H1 (cell line): ENCODE results near the gene KDELR1. TPM values are rescaled to one million over a fixed set of nuclear protein-coding genes. Genes with fewer than 3 reads are reported as not detected.

ENCODE experiments used
- CTCF ChIA-PET: fragments of 300-600 bp; sonication (Branson Sonifier 250); formaldehyde crosslinking; loops from one replicate; lab custom pipeline; 2021; ENCODE audit not compliant: partially characterized antibody; lab: Charles Lee
- POLR2A ChIA-PET: fragments of 300-600 bp; sonication (Branson Sonifier 250); formaldehyde crosslinking; loops from one replicate; lab custom pipeline; 2021; ENCODE audit warnings: inconsistent platforms; ENCODE audit not compliant: partially characterized antibody; lab: Charles Lee
- DNase-seq, 2 experiments: peaks; one replicate each; pipeline versions ENCODE4 v3.0.0 to v3.0.0-alpha.2; 2010 to 2022; ENCODE audit warnings: low spot score in 2 of 2, low read depth in 1 of 2, mixed read lengths in 1 of 2
- FAIRE-seq: peaks from 2 replicates; lab custom pipeline; 2011; peaks lifted over from hg19 to GRCh38; lab: Jason Lieb, UNC
- H2AFZ ChIP-seq: 2 replicates; pipeline ENCODE4 v1.8.1; 2012; ENCODE audit warnings: low read length, inconsistent platforms
- H2AK5ac ChIP-seq: 2 replicates; pipeline ENCODE4 v1.6.1; 2013; ENCODE audit warnings: low read depth, low read length
- H2BK120ac ChIP-seq: replicated peaks from 2 replicates; pipeline ENCODE3; 2013; ENCODE audit warnings: low read depth, low read length, inconsistent platforms
- H2BK12ac ChIP-seq: 2 replicates; pipeline ENCODE4 v1.6.1; 2013; ENCODE audit warnings: low read depth, low read length
- H2BK15ac ChIP-seq: 2 replicates; pipeline ENCODE4 v1.6.1; 2013; ENCODE audit warnings: low read length
- H2BK20ac ChIP-seq: 2 replicates; pipeline ENCODE4 v1.6.1; 2013; ENCODE audit warnings: low read length
- H2BK5ac ChIP-seq: 2 replicates; pipeline ENCODE4 v1.6.1; 2013; ENCODE audit warnings: low read depth, low read length
- H3K14ac ChIP-seq: 2 replicates; pipeline ENCODE4 v1.6.1; 2013; ENCODE audit warnings: inconsistent platforms; ENCODE audit not compliant: insufficient read length
- H3K18ac ChIP-seq: 2 replicates; pipeline ENCODE4 v1.6.1; 2013; ENCODE audit warnings: low read length; ENCODE audit errors: extremely low read depth
- H3K23ac ChIP-seq: 2 replicates; pipeline ENCODE4 v1.6.1; 2013; ENCODE audit warnings: inconsistent platforms; ENCODE audit not compliant: insufficient read length
- H3K23me2 ChIP-seq: 2 replicates; pipeline ENCODE4 v1.6.1; 2013; ENCODE audit warnings: low read depth, low read length
- H3K27ac ChIP-seq: 2 replicates; pipeline ENCODE4 v1.6.1; 2011; ENCODE audit warnings: low read depth, low read length, inconsistent platforms
- H3K27me3 ChIP-seq, 4 experiments: replicated peaks in 1 of 4; 1 replicate in 1 of 4; 2 replicates in 3 of 4; pipeline versions ENCODE4 v1.6.1 to v1.8.1; 2011 to 2013; ENCODE audit warnings: low read length in 3 of 4, mild to moderate bottlenecking in 3 of 4, inconsistent platforms in 2 of 4, mixed read lengths in 2 of 4, moderate library complexity in 1 of 4; ENCODE audit not compliant: control insufficient read depth in 3 of 4, insufficient read depth in 3 of 4; ENCODE audit errors: extremely low read depth in 1 of 4
- H3K36me3 ChIP-seq, 4 experiments: 2 replicates each; pipeline versions ENCODE4 v1.6.1 to v1.8.1; 2011 to 2013; ENCODE audit warnings: mild to moderate bottlenecking in 4 of 4, low read length in 3 of 4, moderate library complexity in 2 of 4, control low read depth in 1 of 4, inconsistent platforms in 1 of 4; ENCODE audit not compliant: insufficient read depth in 4 of 4, control insufficient read depth in 2 of 4
- H3K4ac ChIP-seq: replicated peaks from 2 replicates; pipeline ENCODE3; 2013; ENCODE audit warnings: low read length, low read depth, mixed read lengths, inconsistent platforms; ENCODE audit not compliant: insufficient read length
- H3K4me1 ChIP-seq, 4 experiments: replicated peaks in 1 of 4; 1 replicate in 1 of 4; 2 replicates in 3 of 4; pipeline versions ENCODE4 v1.6.1 to v1.8.1; 2011 to 2013; ENCODE audit warnings: low read length in 3 of 4, inconsistent platforms in 2 of 4, mixed read lengths in 1 of 4; ENCODE audit not compliant: insufficient read depth in 4 of 4, control insufficient read depth in 3 of 4
- H3K4me2 ChIP-seq, 2 experiments: 2 replicates each; pipeline versions ENCODE4 v1.6.1 to v1.8.1; 2011 to 2013; ENCODE audit warnings: low read depth in 2 of 2, low read length in 2 of 2, control low read depth in 1 of 2, inconsistent platforms in 1 of 2, mild to moderate bottlenecking in 1 of 2; ENCODE audit not compliant: insufficient read depth in 1 of 2
- H3K4me3 ChIP-seq, 4 experiments: fragments of 200-600, 300-600 bp in 1 of 4; sonication (generic), shearing (Covaris generic), sonication (Bioruptor Twin) in 1 of 4; 2 replicates each; pipeline versions ENCODE4 v1.5.1 to v1.8.1; 2011 to 2016; ENCODE audit warnings: low read length in 4 of 4, low read depth in 3 of 4, control low read depth in 2 of 4, inconsistent platforms in 2 of 4, mild to moderate bottlenecking in 2 of 4, mixed read lengths in 1 of 4, moderate library complexity in 1 of 4; ENCODE audit not compliant: insufficient read depth in 2 of 4; ENCODE audit errors: extremely low read depth in 1 of 4
- H3K56ac ChIP-seq: replicated peaks from 2 replicates; pipeline ENCODE3; 2013; ENCODE audit warnings: low read depth, mild to moderate bottlenecking, mixed read lengths, low read length, inconsistent platforms; ENCODE audit not compliant: insufficient read length
- H3K79me1 ChIP-seq: 2 replicates; pipeline ENCODE4 v1.6.1; 2013; ENCODE audit warnings: low read depth, low read length, control low read depth
- H3K79me2 ChIP-seq, 2 experiments: 2 replicates each; pipeline versions ENCODE4 v1.6.1 to v1.8.1; 2012 to 2013; ENCODE audit warnings: low read length in 2 of 2, mild to moderate bottlenecking in 2 of 2, inconsistent platforms in 1 of 2; ENCODE audit not compliant: insufficient read depth in 2 of 2, control insufficient read depth in 1 of 2
- H3K9ac ChIP-seq, 4 experiments: replicated peaks in 1 of 4; 1 replicate in 1 of 4; 2 replicates in 3 of 4; pipeline versions ENCODE4 v1.6.1 to v1.8.1; 2011 to 2013; ENCODE audit warnings: low read depth in 3 of 4, low read length in 3 of 4, control low read depth in 2 of 4, mild to moderate bottlenecking in 2 of 4, moderate library complexity in 2 of 4, inconsistent platforms in 1 of 4; ENCODE audit errors: extremely low read depth in 1 of 4
- H3K9me3 ChIP-seq, 2 experiments: 2 replicates each; pipeline versions ENCODE4 v1.6.1 to v1.8.1; 2012 to 2013; ENCODE audit warnings: mild to moderate bottlenecking in 2 of 2, moderate library complexity in 2 of 2, control low read depth in 1 of 2, inconsistent platforms in 1 of 2, low read depth in 1 of 2, low read length in 1 of 2, mixed read lengths in 1 of 2; ENCODE audit not compliant: insufficient read depth in 2 of 2
- H4K20me1 ChIP-seq, 2 experiments: replicated peaks in 1 of 2; 2 replicates each; pipeline versions ENCODE3 to v1.8.1; 2011 to 2013; ENCODE audit warnings: inconsistent platforms in 2 of 2, low read length in 2 of 2, mild to moderate bottlenecking in 1 of 2; ENCODE audit not compliant: insufficient read depth in 2 of 2, control insufficient read depth in 1 of 2
- H4K5ac ChIP-seq: 2 replicates; pipeline ENCODE4 v1.6.1; 2013; ENCODE audit warnings: low read length, low read depth, mixed read lengths, inconsistent platforms; ENCODE audit not compliant: insufficient read length
- H4K8ac ChIP-seq: 2 replicates; pipeline ENCODE4 v1.8.0; 2013; ENCODE audit warnings: mild to moderate bottlenecking, moderate library complexity, low read length, inconsistent platforms; ENCODE audit not compliant: insufficient read depth; ENCODE audit errors: extremely low read depth
- H4K91ac ChIP-seq: replicated peaks from 2 replicates; pipeline ENCODE3; 2013; ENCODE audit warnings: low read length, mixed read lengths, inconsistent platforms; ENCODE audit not compliant: insufficient read length
- CEBPB ChIP-seq: IDR thresholded peaks from 2 replicates; pipeline ENCODE4 v1.6.1; 2012; ENCODE audit warnings: low read depth, low read length
- CREB1 ChIP-seq: IDR thresholded peaks from 2 replicates; pipeline ENCODE4 v1.6.1; 2012; ENCODE audit warnings: inconsistent platforms
- CTCF ChIP-seq, 3 experiments: IDR thresholded peaks; 1 replicate in 2 of 3; 2 replicates in 1 of 3; pipeline versions ENCODE4 v1.5.1 to v1.6.1; 2011; ENCODE audit warnings: low read length in 3 of 3, mild to moderate bottlenecking in 3 of 3, inconsistent platforms in 2 of 3, low read depth in 1 of 3, moderate library complexity in 1 of 3; ENCODE audit not compliant: insufficient read depth in 1 of 3; ENCODE audit errors: control extremely low read depth in 1 of 3
- E2F6 ChIP-seq: IDR thresholded peaks from 2 replicates; pipeline ENCODE4 v1.6.1; 2012; ENCODE audit warnings: inconsistent platforms
- KDM1A ChIP-seq: fragments of 200-600, 300-600 bp; sonication (generic); IDR thresholded peaks from 2 replicates; pipeline ENCODE4 v1.7.1; 2016; ENCODE audit warnings: mild to moderate bottlenecking, low read length, borderline replicate concordance
- NANOG ChIP-seq: IDR thresholded peaks from 2 replicates; pipeline ENCODE4 v1.6.1; 2011; ENCODE audit warnings: low read length, low read depth, mild to moderate bottlenecking, inconsistent platforms; ENCODE audit not compliant: insufficient read depth, poor library complexity, severe bottlenecking
- SIX5 ChIP-seq: IDR thresholded peaks from 2 replicates; pipeline ENCODE4 v1.6.1; 2011; ENCODE audit warnings: mild to moderate bottlenecking, low read depth, low read length
- SRF ChIP-seq: IDR thresholded peaks from 2 replicates; pipeline ENCODE4 v1.6.1; 2011; ENCODE audit warnings: mild to moderate bottlenecking, low read depth, low read length, moderate library complexity
- TEAD4 ChIP-seq: IDR thresholded peaks from 2 replicates; pipeline ENCODE4 v1.6.1; 2012; ENCODE audit warnings: low read depth, low read length, inconsistent platforms, mixed read lengths
- WGBS, 2 experiments: shearing (Covaris generic) in 1 of 2; methylation state at CpG; one replicate each; pipeline versions ENCODE4 v1.1.6 to v1.1.7; 2013 to 2015; ENCODE audit warnings: low lambda C conversion rate in 2 of 2, mixed read lengths in 2 of 2, inconsistent platforms in 1 of 2, low coverage in 1 of 2, missing lambda C conversion rate in 1 of 2; ENCODE audit not compliant: insufficient replicate concordance in 2 of 2, insufficient coverage in 1 of 2, insufficient read length in 1 of 2; ENCODE audit errors: extremely low coverage in 1 of 2, missing lambda C conversion rate in 1 of 2; 5-methylcytosine and 5-hydroxymethylcytosine counted together
- polyA plus RNA-seq, 7 experiments: library from polyadenylated mRNA; depleted of rRNA in 3 of 7; stranded (reverse) in 5 of 7; unstranded in 2 of 7; fragments of >200 nt in 5 of 7; fragments of 200-250 nt in 2 of 7; gene quantifications; 1 replicate in 5 of 7; 2 replicates in 1 of 7; 4 replicates in 1 of 7; pipeline versions ENCODE4 v1.2.1 to v1.2.3, GENCODE V29; 2011 to 2013; ENCODE audit warnings: missing spikeins in 2 of 7, mixed read lengths in 2 of 7
- total RNA-seq: library from RNA; stranded (reverse); fragmentation: NEBNext Ultra II Directional; extraction: Animal tissue kit (Norgen Biotek cat#: 25700); gene quantifications from 2 replicates; pipeline ENCODE4 v1.2.1, GENCODE V29; 2021

Gene KDELR1
- total and polyA plus RNA-seq, 2 of the 8 experiments (the other 6 are each of a cell fraction or from before 2014, with no cell fraction given), result 225 to 231 TPM

GRCh38 chr19:48373567-48373966 is 17.8 kb downstream of the KDELR1 start:
- CTCF ChIA-PET, result interaction anchor here (0.5 to 2.4 kb wide), 9 partner anchors 9 to 775 kb away, joined by 3 to 9 read pairs (median 3); partner anchors contain the start of genes KDELR1, SYNGR4 and TMEM143
- no peak overlapping the region for H3K23ac ChIP-seq
- H3K4me2 ChIP-seq, result no peak overlapping the region

More at GRCh38 chr19:48373567-48373966, 17.8 kb downstream of the KDELR1 start:
- POLR2A ChIA-PET, result interaction anchor here (0.8 to 2.6 kb wide), 6 partner anchors 10 to 27 kb away, joined by 3 to 10 read pairs (median 4); partner anchors contain the start of genes KDELR1, SYNGR4 and TMEM143
- FAIRE-seq, result no peak
- H3K4ac ChIP-seq, result no peak overlapping the region
- peak overlapping the region; percentile 38; the same call in 1 of the 2 replicates for H2AFZ ChIP-seq
- 100% methylated on average over 9 of the region's 11 CpGs; no CpG with 5 or more reads in 1 of the 2 experiments for WGBS, 2 experiments
- no peak overlapping the region for H3K14ac ChIP-seq
- H3K4me1 ChIP-seq, result no peaks in the 10 kb centered on the region; a peak in 1 of 7 replicates
- TF ChIP-seq SIX5, result no peak
- no peak for TF ChIP-seq KDM1A
- no peak for TF ChIP-seq CEBPB
- TF ChIP-seq SRF, result no peak
- no peak for TF ChIP-seq TEAD4
- no peak for TF ChIP-seq CREB1
- TF ChIP-seq NANOG, result no peak
- TF ChIP-seq E2F6, result no peak
- no peak for TF ChIP-seq CTCF (IDR thresholded peaks at IDR 0.05; ENCODE audit: control extremely low read depth in 1 of 3, insufficient read depth in 1 of 3, low read depth in 1 of 3, low read length in 3 of 3)
- TF ChIP-seq, all 59 proteins: peak for 0
- Histone ChIP-seq H3K36me3 (no peaks in the 10 kb centered on the region; a peak in 1 of 8 replicates), H2BK5ac (no peak overlapping the region), H4K91ac (no peak overlapping the region), H2BK20ac (no peak overlapping the region), H4K5ac (no peak overlapping the region), H4K8ac (no peak overlapping the region), H2BK15ac (no peak overlapping the region), H3K23me2 (no peaks in the 10 kb centered on the region), H4K20me1 (no peaks in the 10 kb centered on the region), H2BK120ac (no peak overlapping the region), H3K9me3 (no peaks in the 10 kb centered on the region), H3K27ac (no peak overlapping the region), H3K27me3 (peaks cover 0 to 2% (median 0%) of the 10 kb centered on the region in 4 experiments; a peak in 1 of 7 replicates), H2AK5ac (no peak overlapping the region), H3K79me1 (no peaks in the 10 kb centered on the region), H3K18ac (no peak overlapping the region), H3K4me3 (no peak overlapping the region), H3K79me2 (no peaks in the 10 kb centered on the region), H3K56ac (no peak overlapping the region), H2BK12ac (no peak overlapping the region), H3K9ac (0 out of 7 replicates have a peak overlapping the region, but pooled peaks of 1 of the 4 experiments have one; percentile 42)
- no peak for DNase-seq
